Stimulated activated CD4-positive, alpha-beta T cell treated with anti-CD3 and anti-CD28 coated beads, Interleukin-2, amount 100 ng/mL, for 48 hours (primary cell): ENCODE results near the gene CAMK1.

Experiments used
- DNase-seq, 2 donors: peaks; one replicate each; pipeline ENCODE4 v3.0.0-alpha.2; 2020

The CAMK1 gene

GRCh38 chr3:9732740-9733115, 37.0 kb downstream of the CAMK1 start:
- DNase-seq, result no peak

- DNase-seq, result no peak
These were observed 37.5 kb downstream of the CAMK1 start for GRCh38 chr3:9732080-9732739.

- DNase-seq, result peak; percentile 99 to 100
These were observed 38.3 kb downstream of the CAMK1 start, which contains the start of gene BRPF1 for GRCh38 chr3:9731206-9732079. BRPF1 (plus strand) TSS chr3:9731735; CDS start chr3:9734141, 2,406 bp downstream.

DNA sequence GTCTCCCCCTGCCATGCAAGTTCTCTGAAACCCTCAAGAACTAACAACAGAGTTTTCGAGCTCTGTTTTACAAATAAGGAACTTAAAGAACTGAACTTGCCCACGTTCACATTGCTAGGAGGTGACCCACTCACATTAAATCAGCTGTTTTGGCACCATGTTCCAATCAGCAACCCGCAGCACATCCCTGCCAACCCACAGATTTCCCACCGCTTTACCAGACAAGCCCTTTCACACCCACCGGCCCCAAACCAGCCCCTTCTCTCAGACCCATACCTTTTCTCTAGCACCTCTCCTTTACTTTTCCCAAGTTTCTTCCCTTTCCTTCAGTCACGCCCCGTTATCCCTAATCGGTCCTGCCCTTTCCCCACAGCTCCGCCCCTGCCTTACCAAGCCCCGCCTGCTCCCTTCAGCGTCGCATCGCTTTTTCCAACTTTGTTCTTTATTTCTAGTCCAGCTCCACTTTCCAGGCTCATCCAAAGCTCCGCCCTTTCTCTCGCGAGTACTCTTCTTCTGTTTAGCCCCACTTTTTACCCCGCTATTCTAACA, 39.0 kb downstream of the CAMK1 start:
- no peak for DNase-seq

GRCh38 chr3:9729419-9729818, 40.3 kb downstream of the CAMK1 start:
- no peak for DNase-seq

DNA sequence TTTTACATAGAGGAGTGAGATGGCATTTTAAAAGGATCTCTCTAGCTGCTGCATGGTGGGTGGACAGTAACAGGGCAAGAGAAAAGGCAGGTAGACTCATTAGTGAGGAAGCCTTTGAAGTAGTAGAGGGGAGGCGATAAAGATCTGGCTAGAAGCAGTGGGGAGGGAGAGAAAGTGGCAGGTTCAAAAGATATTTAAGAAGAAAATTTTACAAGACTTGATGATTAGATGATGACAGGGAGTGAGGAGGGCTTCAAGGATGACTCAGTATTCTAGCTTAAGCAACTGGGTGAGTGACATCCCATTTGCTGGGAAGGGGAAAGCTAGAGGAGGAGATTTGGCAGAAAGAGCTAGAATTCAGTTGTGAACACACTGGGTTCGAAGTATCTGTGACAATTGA, 42.0 kb downstream of the CAMK1 start:
- no peak for DNase-seq

DNA sequence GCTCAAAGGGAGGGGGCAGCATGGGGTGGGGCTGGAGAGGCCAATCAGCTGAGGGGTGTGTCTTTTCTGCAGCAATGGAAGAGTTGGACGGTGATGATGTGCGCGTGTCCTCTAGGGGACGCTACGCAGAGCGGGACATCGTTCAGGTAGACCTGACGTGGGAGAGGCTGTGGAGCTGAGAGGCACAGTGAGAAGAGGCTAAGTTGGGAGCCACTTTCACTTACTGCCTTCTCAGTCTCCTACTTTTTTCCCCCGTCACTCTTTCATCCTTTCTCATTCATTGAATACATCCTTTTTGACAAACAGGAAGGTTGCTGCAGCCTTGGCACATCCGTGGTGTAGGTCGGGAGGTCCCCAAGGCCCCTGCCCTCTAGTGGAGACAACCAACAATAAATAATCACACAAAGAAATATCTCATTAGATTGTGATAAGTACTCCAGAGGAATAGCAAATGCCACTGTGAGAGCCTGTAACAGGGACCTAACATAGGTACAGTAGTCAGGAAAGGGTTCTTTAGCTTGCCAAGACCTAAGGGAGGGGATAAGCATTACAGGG, 42.6 kb downstream of the CAMK1 start:
- peak; percentile 33 to 60 for DNase-seq

DNA sequence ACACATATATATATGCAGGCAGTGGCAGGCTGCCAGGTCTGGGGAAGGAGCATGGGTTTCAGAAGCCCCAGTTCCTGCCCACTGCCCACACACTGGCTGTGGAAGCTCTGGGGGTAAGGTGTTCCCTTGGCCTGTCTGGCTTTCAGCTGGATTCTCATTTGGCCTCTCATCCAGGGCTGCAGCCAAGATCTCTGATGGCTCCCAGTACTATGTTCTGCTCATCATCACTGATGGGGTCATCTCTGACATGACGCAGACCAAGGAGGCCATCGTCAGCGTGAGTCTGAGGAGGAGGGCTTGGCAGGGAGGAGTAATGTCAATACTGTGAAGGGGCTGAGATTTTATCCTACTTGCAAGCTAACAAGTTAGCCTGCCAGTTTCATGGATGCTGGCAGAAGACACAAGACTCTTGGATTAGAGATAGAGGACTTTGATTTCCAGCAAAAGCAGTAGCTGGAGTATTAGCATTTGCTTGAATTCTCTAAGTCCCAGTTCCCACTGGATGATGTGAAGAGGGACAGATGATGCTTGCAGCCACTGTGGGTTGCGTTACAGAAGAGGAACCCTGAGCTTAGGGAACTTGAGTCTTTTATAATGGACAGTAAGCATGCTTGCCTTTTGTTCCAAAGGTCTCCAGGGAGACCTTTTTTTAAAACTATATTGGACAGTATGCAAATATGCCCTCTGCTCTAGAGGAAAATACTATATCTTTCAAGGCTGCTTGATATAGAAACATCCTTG, 43.8 kb downstream of the CAMK1 start:
- DNase-seq, result no peak

- no peak for DNase-seq
These were observed 48.1 kb downstream of the CAMK1 start for GRCh38 chr3:9721700-9722060.

DNA sequence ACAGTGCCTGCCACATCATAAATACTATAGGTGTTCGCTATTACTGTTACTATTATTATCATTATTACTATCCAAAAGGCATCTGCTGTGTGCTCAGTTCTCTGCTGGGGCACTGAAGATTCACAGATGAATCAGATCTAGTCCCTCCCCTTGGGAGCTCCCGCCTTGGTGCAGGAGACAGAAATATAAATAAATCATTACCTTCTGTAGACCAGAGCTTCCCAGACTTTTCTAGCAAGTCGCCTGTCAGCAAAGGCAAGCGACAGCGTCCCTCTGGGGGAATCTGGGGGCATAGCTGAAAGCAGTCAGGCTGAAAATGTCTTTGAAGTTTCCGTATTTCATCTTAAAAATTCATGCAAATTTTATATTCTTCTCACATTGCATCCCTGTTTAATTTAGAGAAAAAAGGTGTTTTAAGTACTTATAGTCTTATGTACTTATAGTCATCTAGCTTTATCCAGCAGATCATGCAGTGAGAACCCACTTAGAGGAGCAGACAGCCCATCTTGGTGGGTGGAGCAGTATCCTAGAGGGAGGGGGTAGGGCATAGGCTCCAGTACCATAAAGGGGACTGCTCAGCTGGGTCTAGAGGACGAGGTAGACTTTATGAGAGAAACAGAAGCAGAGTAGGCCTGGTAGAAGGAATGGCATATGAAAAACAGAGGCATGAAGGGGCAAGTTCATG, 48.6 kb downstream of the CAMK1 start:
- DNase-seq, result no peak

- no peak for DNase-seq
These were observed 51.6 kb downstream of the CAMK1 start for GRCh38 chr3:9718118-9718517.

DNA sequence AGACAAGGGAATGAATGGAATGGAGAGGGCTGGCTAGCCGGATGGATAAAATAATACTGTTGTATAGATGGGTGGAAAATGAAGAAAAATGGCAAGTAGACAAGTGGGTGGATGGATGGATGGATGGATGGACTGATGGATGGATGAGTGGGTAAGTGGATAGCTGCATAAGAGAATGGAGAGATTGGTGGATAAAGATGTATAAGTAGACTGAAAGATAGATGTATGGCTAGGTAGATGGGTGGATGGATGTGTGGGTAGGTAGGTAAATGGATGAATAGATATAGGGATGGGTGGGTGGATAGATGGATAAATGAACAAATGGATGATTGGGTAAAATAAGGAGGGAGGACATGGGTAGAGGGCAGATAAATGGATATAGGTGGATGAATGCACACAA, 52.2 kb downstream of the CAMK1 start:
- DNase-seq, result no peak

DNA sequence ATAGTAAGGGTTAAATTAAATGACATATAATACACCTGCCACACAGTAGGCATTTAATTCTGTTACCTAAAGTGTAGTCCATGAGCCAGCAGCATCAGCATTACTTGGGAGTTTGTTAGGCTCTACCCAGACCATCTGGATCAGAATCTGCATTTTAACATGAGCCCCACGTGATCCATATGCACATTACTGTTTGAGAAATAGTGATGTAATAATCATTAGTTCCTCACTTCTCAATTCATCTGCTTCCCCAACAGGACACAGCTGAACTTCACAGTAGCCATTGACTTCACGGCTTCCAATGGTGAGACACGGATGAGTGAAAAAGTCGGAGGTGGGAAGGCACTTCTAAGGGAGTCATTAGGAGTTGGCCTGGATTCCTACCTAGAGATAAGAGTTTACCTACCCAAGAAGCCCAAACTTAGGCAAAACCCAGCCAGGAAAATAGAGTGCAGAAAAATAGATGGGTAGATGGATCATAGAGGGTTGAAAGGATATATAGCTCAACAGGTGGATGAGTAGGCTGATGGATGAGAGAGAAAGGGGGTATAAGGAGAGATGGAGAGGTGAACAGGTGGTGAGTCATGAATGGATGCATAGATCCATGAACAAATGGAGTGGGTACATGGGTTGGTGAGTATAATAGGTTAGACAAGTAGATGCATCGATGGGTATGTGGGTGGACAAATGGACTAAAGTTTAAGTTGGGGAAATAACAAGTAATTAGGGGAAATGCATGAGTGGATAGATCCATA, 52.8 kb downstream of the CAMK1 start:
- DNase-seq, result no peak

GRCh38 chr3:9715764-9716437, 53.8 kb downstream of the CAMK1 start:
- peak; percentile 28 to 33 for DNase-seq

DNA sequence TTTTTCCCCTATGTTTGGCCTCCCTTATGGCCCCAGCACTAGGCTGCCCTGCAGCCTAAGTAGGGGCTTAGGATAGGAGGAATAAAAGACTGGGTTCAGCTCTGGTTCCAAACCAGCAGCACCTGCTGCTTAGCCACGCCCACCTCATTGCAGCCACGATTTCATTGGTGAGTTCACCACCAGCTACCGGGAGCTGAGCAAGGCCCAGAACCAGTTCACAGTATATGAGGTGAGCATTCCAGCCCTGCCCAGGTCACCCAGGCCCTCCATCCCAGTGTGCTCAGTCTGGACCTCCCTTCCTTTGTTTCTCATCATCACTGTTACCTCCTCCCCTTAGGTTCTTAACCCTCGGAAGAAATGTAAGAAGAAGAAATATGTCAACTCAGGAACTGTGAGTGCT, 54.6 kb downstream of the CAMK1 start:
- DNase-seq, result no peak

DNA sequence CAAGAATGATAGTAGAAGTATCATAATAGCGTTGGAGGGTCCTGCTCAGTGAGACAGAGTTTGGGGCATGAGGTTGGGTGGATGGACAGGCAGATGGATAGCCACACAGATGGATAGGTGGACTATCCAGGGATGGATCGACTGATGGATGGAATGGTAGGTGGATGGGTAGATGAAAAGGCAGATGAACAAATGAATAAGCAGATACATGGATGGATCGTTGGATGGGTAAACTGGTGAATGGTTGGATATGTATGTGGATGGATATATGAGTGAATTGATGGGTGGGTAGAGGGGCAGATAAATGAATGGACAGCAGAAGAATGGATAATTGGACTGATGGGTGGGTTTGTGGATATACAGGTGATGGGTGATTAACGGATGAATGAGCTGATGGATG, 56.6 kb downstream of the CAMK1 start:
- DNase-seq, result no peak

DNA sequence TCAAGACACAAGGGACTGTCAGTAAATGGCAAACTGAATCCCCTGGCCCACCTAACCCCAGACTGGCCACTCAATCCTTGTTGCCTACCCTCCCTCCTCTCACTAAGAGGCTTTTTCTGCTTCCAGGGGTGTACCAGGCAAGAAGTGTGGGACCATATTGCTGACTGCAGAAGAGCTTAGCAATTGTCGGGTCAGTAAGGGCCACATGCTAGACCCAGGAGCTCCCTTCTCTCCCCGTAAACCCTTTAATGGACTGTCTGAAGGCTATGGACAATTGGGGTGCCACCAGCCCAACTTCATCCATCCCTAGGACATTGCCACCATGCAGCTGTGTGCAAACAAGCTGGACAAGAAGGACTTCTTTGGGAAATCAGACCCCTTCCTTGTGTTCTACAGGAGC, 57.3 kb downstream of the CAMK1 start:
- DNase-seq, result no peak

GRCh38 chr3:9710174-9710739, 59.5 kb downstream of the CAMK1 start:
- no peak for DNase-seq
